ENCODE data around the gene TKTL1. TPM values are rescaled to one million over a fixed set of nuclear protein-coding genes. Genes with fewer than 3 reads are reported as not detected.

The TKTL1 gene
- total RNA-seq, 2 donors from 2014 or later: not detected

DNA sequence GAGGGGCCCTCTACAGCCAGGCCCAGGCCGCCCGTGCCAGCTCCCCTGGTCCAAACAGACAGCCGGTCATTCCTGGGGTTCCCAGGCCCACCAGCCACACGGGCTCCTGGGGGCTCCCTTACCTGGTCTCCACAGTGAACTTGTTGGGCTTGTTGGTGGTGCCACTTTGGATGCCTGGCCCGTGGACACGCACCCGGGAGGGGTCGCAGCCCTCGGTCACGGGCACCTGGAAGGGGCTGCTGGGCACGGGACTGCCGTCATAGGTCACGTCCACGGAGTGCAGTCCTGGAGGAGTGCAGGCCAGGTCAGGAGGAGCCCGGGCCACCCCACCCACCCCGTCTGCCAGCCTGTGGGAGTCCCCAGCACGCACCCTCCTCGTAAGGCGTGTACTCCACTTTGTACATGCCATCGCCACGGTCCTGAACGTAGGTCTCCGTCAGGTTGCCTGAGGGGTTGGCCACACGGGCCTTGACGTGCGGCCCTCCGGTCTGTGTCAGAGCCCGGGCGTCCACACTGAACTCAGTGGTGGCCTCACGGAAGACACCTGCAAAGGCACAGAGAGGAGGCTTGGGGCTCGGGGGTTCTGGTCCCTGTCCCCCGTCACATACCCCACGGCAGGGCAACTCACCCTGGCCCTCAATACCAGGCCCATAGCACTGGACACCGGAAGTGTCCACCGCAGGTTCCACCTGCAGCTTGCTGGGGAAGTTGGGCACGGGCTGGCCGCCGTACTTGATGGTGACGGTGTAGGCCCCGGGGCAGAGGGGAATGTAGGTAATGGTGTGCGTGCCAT is 64.0 kb downstream of the TKTL1 start:
- Histone ChIP-seq H3K4me3 (no peak overlapping the region), H3K9me3 (no peaks in the 10 kb centered on the region), H3K4me1 (no peaks in the 10 kb centered on the region), H3K36me3 (replicated peaks in 1 of 2; ENCODE audit: insufficient read depth in 1 of 2, low read depth in 2 of 2) (no peaks in the 10 kb centered on the region), H3K27me3 (no peaks in the 10 kb centered on the region), H3K27ac (no peak overlapping the region)
- no peak for ATAC-seq
- WGBS, 2 donors: 96% methylated on average over 9 of the region's 41 CpGs; no CpG with 5 or more reads in 1 of the 2 donors
- no peak for DNase-seq
- intact Hi-C loops (cut with DNase I): no loop called here
- TF ChIP-seq, protein P1, sequence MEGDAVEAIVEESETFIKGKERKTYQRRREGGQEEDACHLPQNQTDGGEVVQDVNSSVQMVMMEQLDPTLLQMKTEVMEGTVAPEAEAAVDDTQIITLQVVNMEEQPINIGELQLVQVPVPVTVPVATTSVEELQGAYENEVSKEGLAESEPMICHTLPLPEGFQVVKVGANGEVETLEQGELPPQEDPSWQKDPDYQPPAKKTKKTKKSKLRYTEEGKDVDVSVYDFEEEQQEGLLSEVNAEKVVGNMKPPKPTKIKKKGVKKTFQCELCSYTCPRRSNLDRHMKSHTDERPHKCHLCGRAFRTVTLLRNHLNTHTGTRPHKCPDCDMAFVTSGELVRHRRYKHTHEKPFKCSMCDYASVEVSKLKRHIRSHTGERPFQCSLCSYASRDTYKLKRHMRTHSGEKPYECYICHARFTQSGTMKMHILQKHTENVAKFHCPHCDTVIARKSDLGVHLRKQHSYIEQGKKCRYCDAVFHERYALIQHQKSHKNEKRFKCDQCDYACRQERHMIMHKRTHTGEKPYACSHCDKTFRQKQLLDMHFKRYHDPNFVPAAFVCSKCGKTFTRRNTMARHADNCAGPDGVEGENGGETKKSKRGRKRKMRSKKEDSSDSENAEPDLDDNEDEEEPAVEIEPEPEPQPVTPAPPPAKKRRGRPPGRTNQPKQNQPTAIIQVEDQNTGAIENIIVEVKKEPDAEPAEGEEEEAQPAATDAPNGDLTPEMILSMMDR (IDR thresholded peaks at IDR 0.05): no peak
- no peak for TF ChIP-seq POLR2A (IDR thresholded peaks at IDR 0.05)

DNA sequence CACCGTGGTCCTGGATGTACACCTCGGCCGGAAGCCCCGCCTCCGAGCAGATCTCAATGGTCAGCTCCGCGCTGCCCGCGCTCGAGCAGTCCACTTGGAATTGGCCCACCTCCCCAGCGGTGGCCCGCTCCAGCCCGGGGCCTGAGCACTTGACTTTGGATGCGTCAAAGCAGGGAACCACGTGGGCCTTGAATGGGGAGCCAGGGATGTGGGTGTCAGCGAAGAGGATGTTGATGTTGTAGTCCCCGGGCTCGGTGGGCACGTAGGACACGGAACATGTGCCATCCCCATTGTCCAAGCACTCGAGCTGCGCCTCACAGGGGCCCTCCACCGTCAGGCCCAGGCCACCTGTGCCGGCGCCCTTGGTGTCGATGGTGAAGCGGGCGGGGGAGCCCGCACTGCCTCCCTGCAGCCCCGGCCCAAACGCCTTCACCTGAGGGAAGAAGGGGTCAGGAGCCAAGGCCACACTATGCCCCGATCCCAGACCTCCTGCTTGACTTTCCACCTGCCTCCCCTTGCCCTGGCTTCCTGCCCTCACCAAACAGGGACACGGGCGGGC is 64.6 kb downstream of the TKTL1 start:
- ATAC-seq: no peak
- DNase-seq: no peak
- H3K27ac ChIP-seq: no peak overlapping the region

DNA sequence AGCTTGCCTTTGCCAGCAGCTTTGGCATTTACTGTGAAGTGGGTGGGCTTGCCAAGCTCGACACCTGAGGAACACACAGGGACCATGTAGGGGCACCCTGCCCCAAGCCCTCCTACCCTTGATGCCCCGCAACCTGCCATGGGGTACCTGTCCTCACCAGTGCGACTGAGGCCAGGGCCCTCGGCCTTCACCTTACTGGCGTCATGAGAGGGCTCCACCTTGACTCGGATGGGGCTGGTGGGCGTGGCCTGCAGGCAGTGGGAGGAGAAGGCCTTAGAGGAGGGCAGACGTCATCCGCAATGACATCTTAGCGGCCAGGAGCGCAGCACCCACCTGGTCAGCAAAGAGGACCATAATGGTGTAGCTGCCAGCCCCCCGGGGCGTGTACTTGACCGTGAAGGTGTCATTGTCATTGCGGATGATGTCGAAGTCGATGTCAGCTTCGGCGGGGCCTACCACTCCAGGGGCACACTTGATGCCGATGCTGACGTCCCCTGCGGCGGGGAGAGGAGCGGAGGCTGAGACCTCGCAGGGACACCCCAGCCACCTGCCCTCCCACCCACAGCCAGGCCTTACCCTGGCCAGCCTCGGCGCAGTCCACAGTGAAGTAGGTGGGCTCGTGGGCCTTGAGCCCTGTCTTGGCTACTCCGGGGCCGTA is 66.6 kb downstream of the TKTL1 start:
- Histone ChIP-seq H3K4me3 (no peak overlapping the region), H3K9me3 (no peaks in the 10 kb centered on the region), H3K36me3 (replicated peaks in 1 of 2; ENCODE audit: insufficient read depth in 1 of 2, low read depth in 2 of 2) (no peaks in the 10 kb centered on the region), H3K4me1 (no peaks in the 10 kb centered on the region), H3K27ac (no peak overlapping the region), H3K27me3 (no peaks in the 10 kb centered on the region)
- ATAC-seq: no peak
- no peak for TF ChIP-seq POLR2A (IDR thresholded peaks at IDR 0.05)
- TF ChIP-seq, protein P1 (IDR thresholded peaks at IDR 0.05): no peak
- no peak for DNase-seq
- intact Hi-C loops (cut with DNase I): no loop called here
- WGBS, 2 donors: 70% methylated on average over 7 of the region's 30 CpGs; no CpG with 5 or more reads in 1 of the 2 donors

More for the DNA sequence above, 64.6 kb downstream of the TKTL1 start:
- Histone ChIP-seq H3K4me1 (no peaks in the 10 kb centered on the region), H3K9me3 (no peaks in the 10 kb centered on the region), H3K4me3 (no peak overlapping the region), H3K27me3 (no peaks in the 10 kb centered on the region), H3K36me3 (replicated peaks in 1 of 2; ENCODE audit: insufficient read depth in 1 of 2, low read depth in 2 of 2) (no peaks in the 10 kb centered on the region)
- intact Hi-C loops (cut with DNase I): no loop called here
- TF ChIP-seq, protein P1 (IDR thresholded peaks at IDR 0.05): no peak
- TF ChIP-seq POLR2A (IDR thresholded peaks at IDR 0.05): no peak
- 100% methylated on average over 1 of the region's 34 CpGs; no CpG with 5 or more reads in 1 of the 2 donors for WGBS, 2 donors

DNA sequence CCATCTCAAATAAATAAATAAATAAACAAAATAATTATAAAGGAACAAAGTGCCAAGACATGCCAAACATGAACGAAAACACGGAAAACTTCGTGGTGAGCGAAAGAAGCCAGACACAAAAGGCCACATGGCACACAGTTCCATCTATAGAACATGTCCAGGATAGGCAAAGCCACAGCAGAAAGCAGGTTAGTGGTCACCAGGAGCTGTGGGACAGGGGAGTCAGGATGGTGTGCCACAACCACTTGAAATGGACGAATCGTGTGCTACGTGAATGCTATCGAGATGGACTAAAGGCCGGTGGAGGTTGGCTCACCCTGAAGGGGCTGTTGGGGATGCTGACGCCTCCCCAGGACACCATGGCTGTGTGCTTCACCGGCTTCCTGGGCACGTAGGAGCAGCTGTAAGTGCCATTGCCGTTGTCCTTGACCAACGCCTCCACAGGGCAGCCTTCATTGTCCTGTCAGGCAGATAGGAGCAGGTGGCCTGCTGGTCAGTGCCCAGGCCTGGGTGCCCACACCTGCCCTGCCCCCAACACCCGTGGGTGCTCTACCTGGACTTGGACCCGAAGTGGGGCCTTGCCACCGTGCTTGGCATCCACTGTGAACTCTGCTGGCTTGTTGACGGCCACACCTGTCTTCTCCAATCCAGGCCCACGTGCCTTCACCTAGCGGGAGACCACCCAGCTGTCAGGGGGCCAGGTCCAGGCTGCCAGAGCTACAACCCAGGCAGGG is 68.3 kb downstream of the TKTL1 start:
- Histone ChIP-seq H3K27ac (no peak overlapping the region), H3K4me3 (no peak overlapping the region), H3K36me3 (replicated peaks in 1 of 2; ENCODE audit: insufficient read depth in 1 of 2, low read depth in 2 of 2) (no peaks in the 10 kb centered on the region), H3K4me1 (peaks cover 7% of the 10 kb centered on the region), H3K27me3 (no peaks in the 10 kb centered on the region), H3K9me3 (no peaks in the 10 kb centered on the region)
- 94 to 96% methylated on average over 5 to 12 of the region's 20 CpGs for WGBS, 2 donors
- ATAC-seq (no peak), DNase-seq (no peak)
- TF ChIP-seq POLR2A (IDR thresholded peaks at IDR 0.05): no peak
- TF ChIP-seq, protein P1 (IDR thresholded peaks at IDR 0.05): no peak
- intact Hi-C loops (cut with DNase I): no loop called here

All from body of pancreas (tissue), 4 donors.